ENCODE measurements around the gene NUP50.

The NUP50 gene

GRCh38 chr22:45198463-45198795 is 34.7 kb downstream of the NUP50 start:
- Histone ChIP-seq H2BK120ac (ENCODE audit: low read depth, low read length) (no peak overlapping the region), H3K4me3 (ENCODE audit: low read length in 2 of 2) (no peak overlapping the region), H2BK15ac (ENCODE audit: low read length) (no peak overlapping the region), H3K23ac (ENCODE audit: low read depth, low read length, poor library complexity) (no peak overlapping the region), H3K9me3 (replicated peaks in 1 of 2; ENCODE audit: control insufficient read depth in 2 of 2, insufficient read depth in 1 of 2, low read depth in 1 of 2, low read length in 2 of 2) (no peaks in the 10 kb centered on the region), H3K36me3 (replicated peaks in 1 of 2; ENCODE audit: control insufficient read depth in 2 of 2, insufficient read depth in 2 of 2, low read length in 2 of 2) (peaks cover 15 to 41% of the 10 kb centered on the region in 2 donors), H3K9ac (ENCODE audit: low read depth, low read length, poor library complexity) (peak overlapping the region; percentile 35), H3K27ac (replicated peaks; ENCODE audit: low read length) (no peak overlapping the region), H3K4me1 (ENCODE audit: control insufficient read depth in 2 of 2, insufficient read depth in 1 of 2, low read depth in 1 of 2, low read length in 2 of 2) (peaks cover 1 to 9% of the 10 kb centered on the region in 2 donors), H2AFZ (ENCODE audit: low read length) (no peak overlapping the region), H2AK5ac (ENCODE audit: low read depth, low read length) (peak overlapping the region; percentile 38), H2BK12ac (ENCODE audit: low read length) (no peak overlapping the region), H2BK5ac (ENCODE audit: low read length) (no peak overlapping the region), H3K4ac (ENCODE audit: low read length) (no peak overlapping the region), H3K4me2 (ENCODE audit: insufficient read depth, low read length, poor library complexity, severe bottlenecking) (no peak overlapping the region), H3K14ac (ENCODE audit: low read length) (no peak overlapping the region), H4K8ac (ENCODE audit: low read depth, low read length) (no peak overlapping the region), H3K18ac (ENCODE audit: low read length) (no peak overlapping the region), H3K79me1 (ENCODE audit: low read depth, low read length) (peaks cover 3% of the 10 kb centered on the region), H4K91ac (ENCODE audit: low read depth, low read length, poor library complexity) (no peak overlapping the region), H3K27me3 (ENCODE audit: control insufficient read depth in 3 of 3, insufficient read depth in 3 of 3, low read depth in 1 of 3, low read length in 3 of 3) (no peaks in the 10 kb centered on the region)
- no peak for DNase-seq (ENCODE audit: low spot score)
- WGBS, 2 donors (ENCODE audit: extremely low coverage in 2 of 2, insufficient read length in 2 of 2, insufficient replicate concordance in 1 of 2): no CpG with 5 or more reads among the region's 9 CpGs

- peak overlapping the region; percentile 5 for H3K23ac ChIP-seq (ENCODE audit: low read depth, low read length, poor library complexity)
- no peak for DNase-seq (ENCODE audit: low spot score)
- peak overlapping the region; percentile 9 for H3K14ac ChIP-seq (ENCODE audit: low read length)
- H2BK5ac ChIP-seq (ENCODE audit: low read length): no peak overlapping the region
- H4K91ac ChIP-seq (ENCODE audit: low read depth, low read length, poor library complexity): no peak overlapping the region
- H2AFZ ChIP-seq (ENCODE audit: low read length): no peak overlapping the region
- no peaks in the 10 kb centered on the region for H3K9me3 ChIP-seq (replicated peaks in 1 of 2; ENCODE audit: control insufficient read depth in 2 of 2, insufficient read depth in 1 of 2, low read depth in 1 of 2, low read length in 2 of 2)
- no peak overlapping the region for H2BK15ac ChIP-seq (ENCODE audit: low read length)
- no peaks in the 10 kb centered on the region for H3K27me3 ChIP-seq (ENCODE audit: control insufficient read depth in 3 of 3, insufficient read depth in 3 of 3, low read depth in 1 of 3, low read length in 3 of 3)
- H3K9ac ChIP-seq (ENCODE audit: low read depth, low read length, poor library complexity): no peak overlapping the region
- no peak overlapping the region for H3K27ac ChIP-seq (replicated peaks; ENCODE audit: low read length)
- H4K8ac ChIP-seq (ENCODE audit: low read depth, low read length): no peak overlapping the region
- no peak overlapping the region for H3K4me3 ChIP-seq (ENCODE audit: low read length in 2 of 2)
- peaks cover 3% of the 10 kb centered on the region for H3K79me1 ChIP-seq (ENCODE audit: low read depth, low read length)
- no peak overlapping the region for H3K18ac ChIP-seq (ENCODE audit: low read length)
- no CpG with 5 or more reads among the region's 16 CpGs for WGBS, 2 donors (ENCODE audit: extremely low coverage in 2 of 2, insufficient read length in 2 of 2, insufficient replicate concordance in 1 of 2)
- H3K4me2 ChIP-seq (ENCODE audit: insufficient read depth, low read length, poor library complexity, severe bottlenecking): no peak overlapping the region
- no peak overlapping the region for H3K4ac ChIP-seq (ENCODE audit: low read length)
- H2BK120ac ChIP-seq (ENCODE audit: low read depth, low read length): no peak overlapping the region
- no peak overlapping the region for H2BK12ac ChIP-seq (ENCODE audit: low read length)
- peaks cover 0 to 9% of the 10 kb centered on the region in 2 donors for H3K4me1 ChIP-seq (ENCODE audit: control insufficient read depth in 2 of 2, insufficient read depth in 1 of 2, low read depth in 1 of 2, low read length in 2 of 2)
- H2AK5ac ChIP-seq (ENCODE audit: low read depth, low read length): no peak overlapping the region
- peaks cover 16 to 41% of the 10 kb centered on the region in 2 donors for H3K36me3 ChIP-seq (replicated peaks in 1 of 2; ENCODE audit: control insufficient read depth in 2 of 2, insufficient read depth in 2 of 2, low read length in 2 of 2)
Measured at GRCh38 chr22:45199723-45200122, 36.0 kb downstream of the NUP50 start.

- Histone ChIP-seq H3K18ac (ENCODE audit: low read length) (no peak overlapping the region), H2BK5ac (ENCODE audit: low read length) (no peak overlapping the region), H4K91ac (ENCODE audit: low read depth, low read length, poor library complexity) (no peak overlapping the region), H2BK120ac (ENCODE audit: low read depth, low read length) (no peak overlapping the region), H3K23ac (ENCODE audit: low read depth, low read length, poor library complexity) (peak overlapping the region; percentile 5), H2AFZ (ENCODE audit: low read length) (no peak overlapping the region), H3K79me1 (ENCODE audit: low read depth, low read length) (peaks cover 3% of the 10 kb centered on the region), H3K4me3 (ENCODE audit: low read length in 2 of 2) (no peak overlapping the region), H4K8ac (ENCODE audit: low read depth, low read length) (no peak overlapping the region), H3K27me3 (ENCODE audit: control insufficient read depth in 3 of 3, insufficient read depth in 3 of 3, low read depth in 1 of 3, low read length in 3 of 3) (no peaks in the 10 kb centered on the region), H3K9ac (ENCODE audit: low read depth, low read length, poor library complexity) (no peak overlapping the region), H3K27ac (replicated peaks; ENCODE audit: low read length) (no peak overlapping the region), H3K36me3 (replicated peaks in 1 of 2; ENCODE audit: control insufficient read depth in 2 of 2, insufficient read depth in 2 of 2, low read length in 2 of 2) (peaks cover 16 to 41% of the 10 kb centered on the region in 2 donors), H3K9me3 (replicated peaks in 1 of 2; ENCODE audit: control insufficient read depth in 2 of 2, insufficient read depth in 1 of 2, low read depth in 1 of 2, low read length in 2 of 2) (no peaks in the 10 kb centered on the region), H3K4me2 (ENCODE audit: insufficient read depth, low read length, poor library complexity, severe bottlenecking) (no peak overlapping the region), H2BK12ac (ENCODE audit: low read length) (no peak overlapping the region), H2AK5ac (ENCODE audit: low read depth, low read length) (no peak overlapping the region), H3K14ac (ENCODE audit: low read length) (peak overlapping the region; percentile 9), H3K4ac (ENCODE audit: low read length) (no peak overlapping the region), H2BK15ac (ENCODE audit: low read length) (no peak overlapping the region), H3K4me1 (ENCODE audit: control insufficient read depth in 2 of 2, insufficient read depth in 1 of 2, low read depth in 1 of 2, low read length in 2 of 2) (peaks cover 0 to 9% of the 10 kb centered on the region in 2 donors)
- DNase-seq (ENCODE audit: low spot score): no peak
- no CpG with 5 or more reads among the region's 9 CpGs for WGBS, 2 donors (ENCODE audit: extremely low coverage in 2 of 2, insufficient read length in 2 of 2, insufficient replicate concordance in 1 of 2)
Measured at GRCh38 chr22:45200230-45200629, 36.5 kb downstream of the NUP50 start.

GRCh38 chr22:45200860-45201511 is 37.3 kb downstream of the NUP50 start:
- WGBS, 2 donors (ENCODE audit: extremely low coverage in 2 of 2, insufficient read length in 2 of 2, insufficient replicate concordance in 1 of 2): no CpG with 5 or more reads among the region's 18 CpGs
- no peak for DNase-seq (ENCODE audit: low spot score)

More at GRCh38 chr22:45200860-45201511, 37.3 kb downstream of the NUP50 start:
- no peak overlapping the region for H3K4me3 ChIP-seq (ENCODE audit: low read length in 2 of 2)
- H3K36me3 ChIP-seq (replicated peaks in 1 of 2; ENCODE audit: control insufficient read depth in 2 of 2, insufficient read depth in 2 of 2, low read length in 2 of 2): peaks cover 16 to 39% of the 10 kb centered on the region in 2 donors
- H2AFZ ChIP-seq (ENCODE audit: low read length): no peak overlapping the region
- H3K14ac ChIP-seq (ENCODE audit: low read length): peak overlapping the region; percentile 75
- peaks cover 0 to 9% of the 10 kb centered on the region in 2 donors for H3K4me1 ChIP-seq (ENCODE audit: control insufficient read depth in 2 of 2, insufficient read depth in 1 of 2, low read depth in 1 of 2, low read length in 2 of 2)
- no peak overlapping the region for H4K91ac ChIP-seq (ENCODE audit: low read depth, low read length, poor library complexity)
- H2AK5ac ChIP-seq (ENCODE audit: low read depth, low read length): no peak overlapping the region
- H3K23ac ChIP-seq (ENCODE audit: low read depth, low read length, poor library complexity): no peak overlapping the region
- no peak overlapping the region for H3K4ac ChIP-seq (ENCODE audit: low read length)
- H4K8ac ChIP-seq (ENCODE audit: low read depth, low read length): no peak overlapping the region
- no peak overlapping the region for H2BK120ac ChIP-seq (ENCODE audit: low read depth, low read length)
- no peak overlapping the region for H2BK15ac ChIP-seq (ENCODE audit: low read length)
- H3K79me1 ChIP-seq (ENCODE audit: low read depth, low read length): peaks cover 3% of the 10 kb centered on the region
- H2BK12ac ChIP-seq (ENCODE audit: low read length): no peak overlapping the region
- no peak overlapping the region for H3K18ac ChIP-seq (ENCODE audit: low read length)
- no peak overlapping the region for H3K4me2 ChIP-seq (ENCODE audit: insufficient read depth, low read length, poor library complexity, severe bottlenecking)
- peak overlapping the region; percentile 53 for H2BK5ac ChIP-seq (ENCODE audit: low read length)
- H3K27ac ChIP-seq (replicated peaks; ENCODE audit: low read length): no peak overlapping the region
- no peak overlapping the region for H3K9ac ChIP-seq (ENCODE audit: low read depth, low read length, poor library complexity)
- H3K9me3 ChIP-seq (replicated peaks in 1 of 2; ENCODE audit: control insufficient read depth in 2 of 2, insufficient read depth in 1 of 2, low read depth in 1 of 2, low read length in 2 of 2): no peaks in the 10 kb centered on the region
- no peaks in the 10 kb centered on the region for H3K27me3 ChIP-seq (ENCODE audit: control insufficient read depth in 3 of 3, insufficient read depth in 3 of 3, low read depth in 1 of 3, low read length in 3 of 3)

Measured in neuronal stem cell (in vitro differentiated cells).